GM10266 (cell line): Measurements from ENCODE around the gene BNIPL.

Source experiments
- DNase-seq: peaks from one replicate; pipeline ENCODE4 v3.0.0; 2012; ENCODE audit errors: extremely low spot score
- TF ChIP-seq, protein P1 (sequence below): IDR thresholded peaks from 2 replicates; pipeline ENCODE4 v1.5.1; 2012; ENCODE audit warnings: mild to moderate bottlenecking, low read depth; ENCODE audit not compliant: control insufficient read depth, insufficient read depth; ENCODE audit errors: missing control alignments

The BNIPL gene, protein sequence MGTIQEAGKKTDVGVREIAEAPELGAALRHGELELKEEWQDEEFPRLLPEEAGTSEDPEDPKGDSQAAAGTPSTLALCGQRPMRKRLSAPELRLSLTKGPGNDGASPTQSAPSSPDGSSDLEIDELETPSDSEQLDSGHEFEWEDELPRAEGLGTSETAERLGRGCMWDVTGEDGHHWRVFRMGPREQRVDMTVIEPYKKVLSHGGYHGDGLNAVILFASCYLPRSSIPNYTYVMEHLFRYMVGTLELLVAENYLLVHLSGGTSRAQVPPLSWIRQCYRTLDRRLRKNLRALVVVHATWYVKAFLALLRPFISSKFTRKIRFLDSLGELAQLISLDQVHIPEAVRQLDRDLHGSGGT

DNA sequence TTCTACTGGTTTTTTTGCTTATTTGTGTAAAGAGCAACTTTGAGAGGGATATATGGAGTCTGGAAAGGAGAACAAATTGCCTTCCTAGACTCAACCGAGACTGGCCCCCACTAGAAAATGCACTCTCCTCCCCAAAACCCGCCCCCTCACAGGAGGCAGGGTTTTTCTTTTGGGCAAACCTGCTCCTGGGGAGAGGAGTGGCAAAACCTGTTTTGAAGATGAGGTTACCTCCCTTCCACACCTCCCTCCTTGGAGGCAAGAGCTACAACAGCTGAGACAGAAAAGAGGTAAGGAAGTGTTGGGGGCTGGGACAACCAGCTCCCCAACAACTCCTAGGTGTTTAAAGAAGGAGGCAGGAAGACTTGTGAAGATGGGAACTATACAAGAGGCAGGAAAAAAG lies at the start of gene BNIPL:
BNIPL (plus strand) TSS at position 231 of the 400 bp plus-strand sequence; CDS start at position 371, 140 bp downstream.
- TF ChIP-seq, protein P1, sequence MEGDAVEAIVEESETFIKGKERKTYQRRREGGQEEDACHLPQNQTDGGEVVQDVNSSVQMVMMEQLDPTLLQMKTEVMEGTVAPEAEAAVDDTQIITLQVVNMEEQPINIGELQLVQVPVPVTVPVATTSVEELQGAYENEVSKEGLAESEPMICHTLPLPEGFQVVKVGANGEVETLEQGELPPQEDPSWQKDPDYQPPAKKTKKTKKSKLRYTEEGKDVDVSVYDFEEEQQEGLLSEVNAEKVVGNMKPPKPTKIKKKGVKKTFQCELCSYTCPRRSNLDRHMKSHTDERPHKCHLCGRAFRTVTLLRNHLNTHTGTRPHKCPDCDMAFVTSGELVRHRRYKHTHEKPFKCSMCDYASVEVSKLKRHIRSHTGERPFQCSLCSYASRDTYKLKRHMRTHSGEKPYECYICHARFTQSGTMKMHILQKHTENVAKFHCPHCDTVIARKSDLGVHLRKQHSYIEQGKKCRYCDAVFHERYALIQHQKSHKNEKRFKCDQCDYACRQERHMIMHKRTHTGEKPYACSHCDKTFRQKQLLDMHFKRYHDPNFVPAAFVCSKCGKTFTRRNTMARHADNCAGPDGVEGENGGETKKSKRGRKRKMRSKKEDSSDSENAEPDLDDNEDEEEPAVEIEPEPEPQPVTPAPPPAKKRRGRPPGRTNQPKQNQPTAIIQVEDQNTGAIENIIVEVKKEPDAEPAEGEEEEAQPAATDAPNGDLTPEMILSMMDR = no peak
- DNase-seq = no peak

DNA sequence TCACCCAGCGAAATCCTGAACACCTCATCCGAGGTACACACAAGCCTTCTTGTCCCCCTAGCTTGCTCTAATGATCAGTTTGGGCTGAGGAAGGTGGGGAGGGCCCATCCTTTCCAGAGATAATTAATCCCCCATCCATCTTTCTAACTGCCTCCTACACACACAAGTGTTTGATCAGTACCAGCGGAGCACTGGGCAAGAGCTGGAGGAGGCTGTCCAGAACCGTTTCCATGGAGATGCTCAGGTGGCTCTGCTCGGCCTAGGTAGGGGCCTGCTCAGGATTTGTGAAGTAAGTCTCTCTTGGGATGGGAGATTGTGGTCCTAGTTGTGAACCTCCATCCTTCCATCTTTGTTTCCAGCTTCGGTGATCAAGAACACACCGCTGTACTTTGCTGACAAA lies 48.5 kb upstream of the BNIPL start:
- no peak for DNase-seq
- TF ChIP-seq, protein P1 = no peak

DNA sequence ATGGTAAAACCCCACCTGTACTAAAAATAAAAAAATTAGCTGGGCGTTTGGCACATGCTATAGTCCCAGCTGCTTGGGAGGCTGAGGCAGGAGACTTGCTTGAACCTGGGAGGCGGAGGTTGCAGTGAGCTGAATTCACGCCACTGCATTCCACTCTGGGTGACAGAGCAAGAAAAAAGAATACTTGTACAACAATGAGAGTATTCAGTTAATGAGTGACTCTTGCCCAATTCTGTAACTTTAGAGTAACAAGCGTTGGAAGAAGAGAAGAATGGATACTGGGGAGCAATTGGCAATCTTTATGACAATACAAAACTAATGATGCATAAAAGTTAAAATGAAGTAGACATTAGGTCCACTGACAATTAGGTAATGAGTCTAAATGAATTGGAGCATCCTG lies 43.8 kb upstream of the BNIPL start:
- no peak for DNase-seq

DNA sequence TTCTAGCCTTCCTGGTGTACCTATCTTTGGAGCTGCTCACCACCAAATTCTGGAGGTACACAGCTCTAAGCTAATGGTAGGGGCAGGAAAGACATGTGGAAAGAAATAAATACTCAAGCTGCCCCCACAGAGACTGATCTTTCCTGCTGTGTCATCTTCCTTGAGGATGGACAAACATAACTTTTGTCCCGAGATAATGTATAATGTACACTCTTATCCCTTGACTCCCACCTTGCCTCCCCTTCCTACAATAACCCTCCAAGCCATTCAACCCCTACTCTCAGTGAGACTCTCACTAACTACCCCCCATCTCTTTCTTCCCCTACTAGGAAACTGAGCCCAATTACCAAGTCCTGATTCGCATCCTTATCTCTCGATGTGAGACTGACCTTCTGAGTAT lies 42.1 kb upstream of the BNIPL start:
- TF ChIP-seq, protein P1 = no peak
- no peak for DNase-seq

More for the DNA sequence above, 43.8 kb upstream of the BNIPL start:
- TF ChIP-seq, protein P1 = no peak

DNA sequence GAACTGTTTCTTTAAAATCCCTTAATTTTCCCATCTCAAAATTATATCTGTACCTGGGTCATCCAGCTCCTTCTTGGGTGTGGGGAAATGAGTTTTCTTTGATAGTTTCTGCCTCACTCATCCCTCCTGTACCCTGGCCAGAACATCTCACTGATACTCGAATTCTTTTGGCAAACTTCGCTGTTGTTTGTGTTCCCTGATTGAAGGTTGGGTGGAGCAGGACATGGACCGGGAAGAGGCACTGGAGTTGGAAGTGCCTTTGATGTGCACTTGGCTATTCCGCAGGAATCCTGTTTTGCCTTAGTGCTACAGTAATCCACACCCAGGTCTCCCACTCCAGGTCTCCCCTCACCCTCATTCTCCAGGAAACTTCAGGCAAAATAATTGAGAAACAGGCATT lies 40.9 kb upstream of the BNIPL start:
- TF ChIP-seq, protein P1 = no peak
- DNase-seq = no peak

DNA sequence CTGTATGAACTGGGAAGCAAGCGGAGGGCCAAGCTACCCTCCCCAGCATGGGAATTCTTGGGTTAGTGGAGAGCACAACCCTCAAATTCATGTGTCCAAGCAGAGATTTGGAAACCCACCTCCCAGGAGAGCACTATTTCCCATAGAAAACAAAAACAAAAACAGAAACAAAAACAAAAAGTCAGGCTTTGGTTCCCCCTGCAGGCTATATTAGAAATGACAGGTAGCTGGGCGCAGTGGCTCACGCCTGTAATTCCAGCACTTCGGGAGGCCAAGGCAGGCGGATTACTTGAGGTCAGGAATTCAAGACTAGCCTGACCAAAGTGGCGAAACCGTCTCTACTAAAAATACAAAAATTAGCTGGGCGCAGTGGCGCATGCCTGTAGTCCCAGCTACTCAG lies 40.5 kb upstream of the BNIPL start:
- TF ChIP-seq, protein P1 = peak; percentile 74
- DNase-seq = no peak

DNA sequence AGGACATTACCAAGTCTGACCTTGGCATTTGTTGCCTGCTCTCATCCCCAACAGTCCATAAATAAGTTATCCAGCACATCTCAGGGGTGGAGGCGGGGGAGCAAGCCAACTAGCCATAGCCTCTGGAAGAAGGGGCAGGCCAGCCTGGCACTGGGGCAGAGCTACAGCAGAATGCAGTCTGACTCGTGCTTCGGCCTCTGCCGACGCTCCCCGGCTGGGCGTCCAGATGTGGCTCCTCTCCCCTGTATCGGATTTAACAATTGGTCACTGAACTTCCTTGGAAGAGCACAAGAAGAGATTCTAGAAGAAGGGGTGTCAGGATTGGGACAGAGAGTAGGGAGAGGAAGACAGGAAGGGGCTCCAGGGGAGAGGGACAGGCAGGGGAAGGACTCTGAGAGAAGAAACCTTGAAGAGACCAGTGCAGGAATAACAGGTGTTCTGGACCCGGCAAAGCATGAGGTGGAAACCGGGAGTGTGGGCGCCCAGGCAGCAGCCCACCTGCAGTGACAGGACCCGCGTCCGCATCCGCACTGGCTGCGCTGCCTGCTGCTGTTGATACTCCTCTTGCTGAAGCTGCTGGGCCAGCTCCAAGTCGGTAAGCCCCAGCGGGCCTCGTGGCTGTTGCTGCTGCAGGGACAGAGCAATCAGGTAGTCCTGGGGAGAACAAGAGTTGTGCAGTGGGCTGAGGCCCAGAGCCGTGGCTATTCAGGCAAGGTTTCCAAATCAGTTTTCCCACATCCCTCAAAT lies 39.1 kb upstream of the BNIPL start:
- TF ChIP-seq, protein P1 = no peak

More for the DNA sequence above, 39.1 kb upstream of the BNIPL start:
- DNase-seq = no peak
